H1 (cell line): ENCODE results near the gene ZCCHC9. TPM values are rescaled to one million over a fixed set of nuclear protein-coding genes. Genes with fewer than 3 reads are reported as not detected.

Experiments used
- CTCF ChIA-PET: fragments of 300-600 bp; sonication (Branson Sonifier 250); formaldehyde crosslinking; loops from one replicate; lab custom pipeline; 2021; ENCODE audit not compliant: partially characterized antibody; lab: Charles Lee
- POLR2A ChIA-PET: fragments of 300-600 bp; sonication (Branson Sonifier 250); formaldehyde crosslinking; loops from one replicate; lab custom pipeline; 2021; ENCODE audit warnings: inconsistent platforms; ENCODE audit not compliant: partially characterized antibody; lab: Charles Lee
- DNase-seq, 2 experiments: peaks; one replicate each; pipeline versions ENCODE4 v3.0.0 to v3.0.0-alpha.2; 2010 to 2022; ENCODE audit warnings: low spot score in 2 of 2, low read depth in 1 of 2, mixed read lengths in 1 of 2
- FAIRE-seq: peaks from 2 replicates; lab custom pipeline; 2011; peaks lifted over from hg19 to GRCh38; lab: Jason Lieb, UNC
- H2AFZ ChIP-seq: 2 replicates; pipeline ENCODE4 v1.8.1; 2012; ENCODE audit warnings: low read length, inconsistent platforms
- H2AK5ac ChIP-seq: 2 replicates; pipeline ENCODE4 v1.6.1; 2013; ENCODE audit warnings: low read depth, low read length
- H2BK120ac ChIP-seq: replicated peaks from 2 replicates; pipeline ENCODE3; 2013; ENCODE audit warnings: low read depth, low read length, inconsistent platforms
- H2BK12ac ChIP-seq: 2 replicates; pipeline ENCODE4 v1.6.1; 2013; ENCODE audit warnings: low read depth, low read length
- H2BK15ac ChIP-seq: 2 replicates; pipeline ENCODE4 v1.6.1; 2013; ENCODE audit warnings: low read length
- H2BK20ac ChIP-seq: 2 replicates; pipeline ENCODE4 v1.6.1; 2013; ENCODE audit warnings: low read length
- H2BK5ac ChIP-seq: 2 replicates; pipeline ENCODE4 v1.6.1; 2013; ENCODE audit warnings: low read depth, low read length
- H3K14ac ChIP-seq: 2 replicates; pipeline ENCODE4 v1.6.1; 2013; ENCODE audit warnings: inconsistent platforms; ENCODE audit not compliant: insufficient read length
- H3K18ac ChIP-seq: 2 replicates; pipeline ENCODE4 v1.6.1; 2013; ENCODE audit warnings: low read length; ENCODE audit errors: extremely low read depth
- H3K23ac ChIP-seq: 2 replicates; pipeline ENCODE4 v1.6.1; 2013; ENCODE audit warnings: inconsistent platforms; ENCODE audit not compliant: insufficient read length
- H3K23me2 ChIP-seq: 2 replicates; pipeline ENCODE4 v1.6.1; 2013; ENCODE audit warnings: low read depth, low read length
- H3K27ac ChIP-seq: 2 replicates; pipeline ENCODE4 v1.6.1; 2011; ENCODE audit warnings: low read depth, low read length, inconsistent platforms
- H3K27me3 ChIP-seq, 4 experiments: replicated peaks in 1 of 4; 1 replicate in 1 of 4; 2 replicates in 3 of 4; pipeline versions ENCODE4 v1.6.1 to v1.8.1; 2011 to 2013; ENCODE audit warnings: low read length in 3 of 4, mild to moderate bottlenecking in 3 of 4, inconsistent platforms in 2 of 4, mixed read lengths in 2 of 4, moderate library complexity in 1 of 4; ENCODE audit not compliant: control insufficient read depth in 3 of 4, insufficient read depth in 3 of 4; ENCODE audit errors: extremely low read depth in 1 of 4
- H3K36me3 ChIP-seq, 4 experiments: 2 replicates each; pipeline versions ENCODE4 v1.6.1 to v1.8.1; 2011 to 2013; ENCODE audit warnings: mild to moderate bottlenecking in 4 of 4, low read length in 3 of 4, moderate library complexity in 2 of 4, control low read depth in 1 of 4, inconsistent platforms in 1 of 4; ENCODE audit not compliant: insufficient read depth in 4 of 4, control insufficient read depth in 2 of 4
- H3K4ac ChIP-seq: replicated peaks from 2 replicates; pipeline ENCODE3; 2013; ENCODE audit warnings: low read length, low read depth, mixed read lengths, inconsistent platforms; ENCODE audit not compliant: insufficient read length
- H3K4me1 ChIP-seq, 4 experiments: replicated peaks in 1 of 4; 1 replicate in 1 of 4; 2 replicates in 3 of 4; pipeline versions ENCODE4 v1.6.1 to v1.8.1; 2011 to 2013; ENCODE audit warnings: low read length in 3 of 4, inconsistent platforms in 2 of 4, mixed read lengths in 1 of 4; ENCODE audit not compliant: insufficient read depth in 4 of 4, control insufficient read depth in 3 of 4
- H3K4me2 ChIP-seq, 2 experiments: 2 replicates each; pipeline versions ENCODE4 v1.6.1 to v1.8.1; 2011 to 2013; ENCODE audit warnings: low read depth in 2 of 2, low read length in 2 of 2, control low read depth in 1 of 2, inconsistent platforms in 1 of 2, mild to moderate bottlenecking in 1 of 2; ENCODE audit not compliant: insufficient read depth in 1 of 2
- H3K4me3 ChIP-seq, 4 experiments: fragments of 200-600, 300-600 bp in 1 of 4; sonication (generic), shearing (Covaris generic), sonication (Bioruptor Twin) in 1 of 4; 2 replicates each; pipeline versions ENCODE4 v1.5.1 to v1.8.1; 2011 to 2016; ENCODE audit warnings: low read length in 4 of 4, low read depth in 3 of 4, control low read depth in 2 of 4, inconsistent platforms in 2 of 4, mild to moderate bottlenecking in 2 of 4, mixed read lengths in 1 of 4, moderate library complexity in 1 of 4; ENCODE audit not compliant: insufficient read depth in 2 of 4; ENCODE audit errors: extremely low read depth in 1 of 4
- H3K56ac ChIP-seq: replicated peaks from 2 replicates; pipeline ENCODE3; 2013; ENCODE audit warnings: low read depth, mild to moderate bottlenecking, mixed read lengths, low read length, inconsistent platforms; ENCODE audit not compliant: insufficient read length
- H3K79me1 ChIP-seq: 2 replicates; pipeline ENCODE4 v1.6.1; 2013; ENCODE audit warnings: low read depth, low read length, control low read depth
- H3K79me2 ChIP-seq, 2 experiments: 2 replicates each; pipeline versions ENCODE4 v1.6.1 to v1.8.1; 2012 to 2013; ENCODE audit warnings: low read length in 2 of 2, mild to moderate bottlenecking in 2 of 2, inconsistent platforms in 1 of 2; ENCODE audit not compliant: insufficient read depth in 2 of 2, control insufficient read depth in 1 of 2
- H3K9ac ChIP-seq, 4 experiments: replicated peaks in 1 of 4; 1 replicate in 1 of 4; 2 replicates in 3 of 4; pipeline versions ENCODE4 v1.6.1 to v1.8.1; 2011 to 2013; ENCODE audit warnings: low read depth in 3 of 4, low read length in 3 of 4, control low read depth in 2 of 4, mild to moderate bottlenecking in 2 of 4, moderate library complexity in 2 of 4, inconsistent platforms in 1 of 4; ENCODE audit errors: extremely low read depth in 1 of 4
- H3K9me3 ChIP-seq, 2 experiments: 2 replicates each; pipeline versions ENCODE4 v1.6.1 to v1.8.1; 2012 to 2013; ENCODE audit warnings: mild to moderate bottlenecking in 2 of 2, moderate library complexity in 2 of 2, control low read depth in 1 of 2, inconsistent platforms in 1 of 2, low read depth in 1 of 2, low read length in 1 of 2, mixed read lengths in 1 of 2; ENCODE audit not compliant: insufficient read depth in 2 of 2
- H4K20me1 ChIP-seq, 2 experiments: replicated peaks in 1 of 2; 2 replicates each; pipeline versions ENCODE3 to v1.8.1; 2011 to 2013; ENCODE audit warnings: inconsistent platforms in 2 of 2, low read length in 2 of 2, mild to moderate bottlenecking in 1 of 2; ENCODE audit not compliant: insufficient read depth in 2 of 2, control insufficient read depth in 1 of 2
- H4K5ac ChIP-seq: 2 replicates; pipeline ENCODE4 v1.6.1; 2013; ENCODE audit warnings: low read length, low read depth, mixed read lengths, inconsistent platforms; ENCODE audit not compliant: insufficient read length
- H4K8ac ChIP-seq: 2 replicates; pipeline ENCODE4 v1.8.0; 2013; ENCODE audit warnings: mild to moderate bottlenecking, moderate library complexity, low read length, inconsistent platforms; ENCODE audit not compliant: insufficient read depth; ENCODE audit errors: extremely low read depth
- H4K91ac ChIP-seq: replicated peaks from 2 replicates; pipeline ENCODE3; 2013; ENCODE audit warnings: low read length, mixed read lengths, inconsistent platforms; ENCODE audit not compliant: insufficient read length
- CBX8 ChIP-seq: fragments of 300-800, 300-1000 bp; sonication (generic); IDR thresholded peaks from 2 replicates; pipeline ENCODE4 v1.7.1; 2016; ENCODE audit warnings: low read depth, low read length, borderline replicate concordance
- POU5F1 ChIP-seq: IDR thresholded peaks from 2 replicates; pipeline ENCODE4 v1.6.1; 2011; ENCODE audit warnings: low read depth, mild to moderate bottlenecking, low read length, moderate library complexity
- SP1 ChIP-seq: IDR thresholded peaks from 2 replicates; pipeline ENCODE4 v1.6.1; 2011; ENCODE audit warnings: low read depth, low read length
- SP4 ChIP-seq: IDR thresholded peaks from 2 replicates; pipeline ENCODE4 v1.6.1; 2012; ENCODE audit warnings: low read length, inconsistent platforms
- SUZ12 ChIP-seq: fragments of 200-600 bp; sonication (generic); IDR thresholded peaks from 2 replicates; pipeline ENCODE4 v1.6.1; 2012; ENCODE audit warnings: mild to moderate bottlenecking, inconsistent platforms, low read length, moderate library complexity, mixed read lengths
- TAF1 ChIP-seq: IDR thresholded peaks from 2 replicates; pipeline ENCODE4 v1.6.1; 2011; ENCODE audit warnings: mild to moderate bottlenecking, low read depth, low read length
- TBP ChIP-seq: IDR thresholded peaks from 2 replicates; pipeline ENCODE4 v1.6.1; 2011; ENCODE audit warnings: low read depth, low read length, improper control_type of control experiment
- YY1 ChIP-seq: IDR thresholded peaks from 2 replicates; pipeline ENCODE4 v1.6.1; 2011; ENCODE audit warnings: low read depth, mild to moderate bottlenecking, low read length
- WGBS, 2 experiments: shearing (Covaris generic) in 1 of 2; methylation state at CpG; one replicate each; pipeline versions ENCODE4 v1.1.6 to v1.1.7; 2013 to 2015; ENCODE audit warnings: low lambda C conversion rate in 2 of 2, mixed read lengths in 2 of 2, inconsistent platforms in 1 of 2, low coverage in 1 of 2, missing lambda C conversion rate in 1 of 2; ENCODE audit not compliant: insufficient replicate concordance in 2 of 2, insufficient coverage in 1 of 2, insufficient read length in 1 of 2; ENCODE audit errors: extremely low coverage in 1 of 2, missing lambda C conversion rate in 1 of 2; 5-methylcytosine and 5-hydroxymethylcytosine counted together
- polyA plus RNA-seq, 7 experiments: library from polyadenylated mRNA; depleted of rRNA in 3 of 7; stranded (reverse) in 5 of 7; unstranded in 2 of 7; fragments of >200 nt in 5 of 7; fragments of 200-250 nt in 2 of 7; gene quantifications; 1 replicate in 5 of 7; 2 replicates in 1 of 7; 4 replicates in 1 of 7; pipeline versions ENCODE4 v1.2.1 to v1.2.3, GENCODE V29; 2011 to 2013; ENCODE audit warnings: missing spikeins in 2 of 7, mixed read lengths in 2 of 7
- total RNA-seq: library from RNA; stranded (reverse); fragmentation: NEBNext Ultra II Directional; extraction: Animal tissue kit (Norgen Biotek cat#: 25700); gene quantifications from 2 replicates; pipeline ENCODE4 v1.2.1, GENCODE V29; 2021
- TF ChIP-seq, protein P1 (sequence below): IDR thresholded peaks from 2 replicates; pipeline ENCODE4 v1.6.1; 2011; ENCODE audit warnings: low read length, improper control_type of control experiment

ZCCHC9 gene
- total and polyA plus RNA-seq, 2 of the 8 experiments (the other 6 are each of a cell fraction or from before 2014, with no cell fraction given), result 10.9 to 33.6 TPM

DNA sequence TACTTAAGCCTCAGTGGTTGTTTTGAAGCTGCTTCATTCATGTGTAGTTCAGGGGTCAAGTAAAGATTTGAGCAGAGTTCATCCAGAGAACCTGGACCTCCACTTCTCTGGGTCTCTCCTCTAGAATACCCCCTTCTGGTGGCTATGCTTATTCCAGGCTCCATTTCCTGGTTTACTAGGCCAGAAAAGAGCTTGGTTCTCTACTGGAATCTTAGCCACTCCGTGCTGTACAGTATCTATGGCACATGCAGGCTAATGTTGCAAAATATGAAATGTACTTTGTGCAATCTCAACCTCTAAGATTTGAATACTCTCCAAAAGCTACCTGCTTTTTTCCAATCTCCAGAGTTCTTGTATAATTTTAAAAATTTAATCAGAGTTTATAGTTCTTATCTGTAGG lies 17.4 kb upstream of the ZCCHC9 start:
- peaks cover 2% of the 10 kb centered on the region; the same call in 1 of the 2 replicates for H3K79me1 ChIP-seq
- peaks cover 2% of the 10 kb centered on the region; the same call in 1 of the 2 replicates for H3K23me2 ChIP-seq
- no peak overlapping the region for H3K14ac ChIP-seq
- no peak overlapping the region for H3K56ac ChIP-seq
- H3K23ac ChIP-seq, result no peak overlapping the region
- no peak overlapping the region for H3K27ac ChIP-seq
- no peak for DNase-seq
- H3K79me2 ChIP-seq, result peaks cover 0 to 23% of the 10 kb centered on the region in 2 experiments; a peak in 2 of 4 replicates
- 81% methylated on average over 1 of the region's 1 CpG; no CpG with 5 or more reads in 1 of the 2 experiments for WGBS, 2 experiments
- H2BK20ac ChIP-seq, result no peak overlapping the region
- no peak overlapping the region for H3K4me3 ChIP-seq
- ChIA-PET CTCF (interaction anchor here (0.6 to 1.8 kb wide), 4 partner anchors 13 to 38 kb away, joined by 3 to 6 read pairs (median 4); no protein-coding TSS in a partner anchor), POLR2A (no interaction called here)
- H2BK5ac ChIP-seq, result no peak overlapping the region
- no peaks in the 10 kb centered on the region for H3K4me1 ChIP-seq
- no peaks in the 10 kb centered on the region; a peak in 1 of 8 replicates for H3K36me3 ChIP-seq
- peaks cover 0 to 1% of the 10 kb centered on the region in 2 experiments for H4K20me1 ChIP-seq
- no peak overlapping the region for H3K4me2 ChIP-seq
- no peak overlapping the region for H2BK12ac ChIP-seq
- TF ChIP-seq POU5F1 (no peak), CBX8 (no peak), SP1 (no peak), YY1 (no peak), SP4 (no peak), SUZ12 (no peak), TAF1 (no peak), TBP (no peak)
- TF ChIP-seq, protein P1, sequence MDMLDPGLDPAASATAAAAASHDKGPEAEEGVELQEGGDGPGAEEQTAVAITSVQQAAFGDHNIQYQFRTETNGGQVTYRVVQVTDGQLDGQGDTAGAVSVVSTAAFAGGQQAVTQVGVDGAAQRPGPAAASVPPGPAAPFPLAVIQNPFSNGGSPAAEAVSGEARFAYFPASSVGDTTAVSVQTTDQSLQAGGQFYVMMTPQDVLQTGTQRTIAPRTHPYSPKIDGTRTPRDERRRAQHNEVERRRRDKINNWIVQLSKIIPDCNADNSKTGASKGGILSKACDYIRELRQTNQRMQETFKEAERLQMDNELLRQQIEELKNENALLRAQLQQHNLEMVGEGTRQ, result no peak
- no peak overlapping the region for H2AFZ ChIP-seq
- FAIRE-seq, result no peak
- no peak overlapping the region for H4K5ac ChIP-seq
- no peak overlapping the region for H3K9ac ChIP-seq
- H4K91ac ChIP-seq, result no peak overlapping the region
- no peak overlapping the region for H2BK120ac ChIP-seq
- H4K8ac ChIP-seq, result no peak overlapping the region
- H3K27me3 ChIP-seq, result no peaks in the 10 kb centered on the region
- no peak overlapping the region for H3K18ac ChIP-seq
- no peak overlapping the region for H2BK15ac ChIP-seq
- no peaks in the 10 kb centered on the region for H3K9me3 ChIP-seq
- no peak overlapping the region for H3K4ac ChIP-seq
- no peak overlapping the region for H2AK5ac ChIP-seq
